HG02610 (cell line): ENCODE measurements around the gene LDAH.

Experiments
- ATAC-seq: cut with Tn5 transposase; IDR thresholded peaks from one replicate; pipeline ENCODE4 v1.9.1; 2021; ENCODE audit warnings: mild to moderate bottlenecking, moderate library complexity; ENCODE audit not compliant: unreplicated experiment

LDAH gene

DNA sequence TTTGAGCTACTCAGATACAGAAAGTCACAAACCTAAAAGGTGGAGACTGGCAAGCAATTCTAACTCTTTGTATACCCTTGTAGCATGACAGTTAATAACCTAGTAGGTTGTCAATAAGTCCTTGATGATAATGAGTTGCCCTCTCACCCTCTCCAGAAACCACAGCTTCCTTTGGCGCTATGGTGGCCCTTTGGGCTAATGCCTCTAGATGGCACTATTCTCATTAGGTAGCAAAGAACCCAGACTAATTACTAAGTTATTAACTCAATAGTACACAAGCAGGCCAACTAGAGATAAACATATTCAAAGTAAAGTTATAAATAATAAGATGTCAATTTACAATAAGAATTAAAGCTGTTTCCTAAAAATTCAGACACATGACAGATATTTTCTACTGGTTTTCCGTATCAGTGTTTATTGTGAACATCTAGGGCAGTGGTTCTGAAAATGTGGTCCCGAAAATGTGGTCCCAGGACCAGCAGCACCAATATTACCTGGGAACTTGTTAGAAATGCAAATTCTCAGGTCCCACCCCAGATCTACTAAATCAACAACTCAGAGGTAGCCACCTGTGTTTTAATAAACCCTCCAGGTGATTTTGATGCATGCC lies 41.1 kb downstream of the LDAH start:
- ATAC-seq = no peak

DNA sequence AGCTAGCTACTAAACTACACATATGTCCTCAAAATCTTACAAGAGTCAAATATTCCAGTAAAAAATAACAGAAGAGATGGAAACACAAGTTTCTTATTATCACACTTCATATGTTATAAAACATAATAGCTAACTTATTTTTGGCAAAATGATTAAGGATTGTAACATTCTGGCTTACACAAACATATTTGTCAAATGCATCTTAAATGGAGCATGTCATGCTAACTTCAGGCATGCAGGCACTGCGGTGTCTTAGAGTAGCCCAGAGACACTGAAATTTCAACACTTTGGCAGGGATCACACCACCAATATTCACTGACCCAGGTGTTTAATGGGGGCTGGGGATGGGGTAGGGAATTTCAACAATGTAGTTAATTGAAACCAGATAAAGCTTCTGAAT lies 51.6 kb downstream of the LDAH start:
- no peak for ATAC-seq

DNA sequence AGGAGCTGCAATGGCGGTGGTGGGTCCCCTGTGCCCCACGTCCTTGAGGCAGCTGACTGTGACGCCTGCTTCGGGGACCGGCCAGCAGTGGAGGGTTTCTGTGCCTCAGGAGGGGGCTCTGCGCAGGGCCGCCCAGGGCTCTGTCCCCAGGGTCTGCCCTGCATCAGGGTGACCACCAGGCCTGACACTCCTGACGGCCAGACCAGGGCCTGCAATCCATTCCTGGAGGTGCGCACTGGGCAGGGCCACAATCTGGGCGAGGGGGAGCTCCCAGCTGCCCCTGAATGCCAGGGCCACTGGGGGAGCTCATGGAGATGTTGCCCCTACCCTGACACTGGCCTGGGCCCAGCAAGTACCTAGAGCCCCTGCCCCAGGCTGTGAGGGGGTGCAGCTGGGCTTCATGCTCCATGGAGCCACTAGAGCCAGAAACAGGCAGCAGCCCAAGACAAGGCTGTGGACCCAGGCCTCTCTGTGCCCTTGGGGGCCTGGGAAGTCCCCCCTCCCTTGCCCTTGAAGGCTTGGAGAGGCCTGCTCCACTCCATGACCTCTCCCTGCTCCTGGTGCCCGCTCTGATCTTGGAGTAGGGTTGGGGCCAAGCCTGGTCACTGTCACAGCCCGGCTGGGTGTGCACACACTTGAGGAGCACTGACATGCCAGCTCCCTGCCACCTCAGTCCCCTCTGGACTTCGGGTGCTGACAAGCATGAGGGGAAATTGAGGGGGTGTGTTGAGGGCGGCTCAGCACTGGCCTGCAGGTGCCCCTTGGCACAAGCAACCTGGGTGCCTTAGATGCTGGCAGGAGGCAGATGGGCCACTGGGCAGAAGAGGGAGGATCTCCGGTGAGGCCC lies 55.9 kb downstream of the LDAH start:
- no peak for ATAC-seq

DNA sequence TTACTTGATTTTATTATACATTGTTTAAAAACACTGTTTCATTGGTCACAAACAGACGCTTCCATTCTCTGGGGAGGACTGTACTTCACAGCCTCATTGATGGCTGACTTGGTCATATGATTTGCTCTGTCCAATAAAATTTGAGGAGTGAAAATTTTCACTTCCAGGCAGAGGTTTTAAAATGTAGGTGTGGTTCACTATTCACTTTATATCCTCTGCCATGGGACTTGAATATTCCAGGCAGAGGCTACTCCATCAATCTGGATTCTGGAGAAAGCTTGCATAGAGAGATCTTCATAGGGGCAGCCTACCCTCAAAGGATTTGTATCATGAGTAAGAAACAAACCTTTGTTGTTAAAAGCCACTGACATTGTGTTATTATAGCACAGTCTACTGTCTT lies 56.7 kb downstream of the LDAH start:
- ATAC-seq = no peak

DNA sequence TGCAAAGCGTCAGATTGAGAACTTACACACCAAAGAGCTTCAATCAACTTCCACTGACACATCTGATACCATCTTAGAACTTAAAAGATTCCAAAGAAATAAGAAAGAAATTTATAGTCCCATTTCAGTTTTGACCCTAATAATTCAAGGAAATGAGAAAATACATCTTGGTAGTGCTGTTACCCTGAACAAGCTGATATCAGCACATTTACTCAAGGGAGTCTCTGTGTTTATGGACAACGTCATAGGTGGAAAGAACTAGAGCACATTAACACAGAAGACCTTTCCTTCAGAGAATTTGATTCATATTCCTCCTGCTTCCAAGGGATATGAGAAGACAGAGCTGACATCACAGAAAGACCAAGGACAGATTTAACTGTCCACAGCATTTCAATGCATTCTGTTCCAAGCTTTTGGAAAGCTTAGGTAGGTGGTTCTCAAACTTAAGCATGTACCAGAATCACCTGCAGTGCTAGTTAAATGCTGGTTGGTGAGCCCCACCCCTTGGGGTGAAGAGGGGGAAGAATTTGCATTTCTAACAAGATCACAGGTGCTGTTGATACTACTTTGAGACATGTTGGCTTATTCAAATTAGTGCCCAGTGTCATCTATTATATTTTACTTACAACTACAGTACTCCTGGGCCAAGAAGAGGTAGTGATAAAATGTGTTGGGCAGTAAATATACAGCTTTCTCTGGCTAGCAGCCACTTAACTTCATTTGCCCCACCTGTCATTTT lies 59.8 kb downstream of the LDAH start:
- no peak for ATAC-seq

DNA sequence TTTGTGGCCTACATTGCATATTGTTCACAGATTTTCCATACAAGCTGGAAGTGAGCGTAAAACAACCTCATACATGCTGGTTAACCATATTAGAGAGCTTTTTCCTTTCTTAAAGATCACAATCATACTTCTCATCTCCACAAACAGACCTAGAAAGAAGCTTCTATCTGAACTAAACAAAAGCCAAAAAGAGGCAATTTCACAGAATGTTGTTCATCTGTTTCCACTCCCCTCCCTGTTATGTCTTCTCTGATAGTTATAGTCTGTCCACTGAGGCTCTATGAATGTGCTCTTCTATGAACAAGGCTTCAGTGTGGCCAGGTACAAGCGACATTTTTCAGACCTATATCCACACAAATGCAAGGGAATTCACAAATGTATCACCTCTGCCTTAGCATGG lies 63.4 kb downstream of the LDAH start:
- no peak for ATAC-seq

DNA sequence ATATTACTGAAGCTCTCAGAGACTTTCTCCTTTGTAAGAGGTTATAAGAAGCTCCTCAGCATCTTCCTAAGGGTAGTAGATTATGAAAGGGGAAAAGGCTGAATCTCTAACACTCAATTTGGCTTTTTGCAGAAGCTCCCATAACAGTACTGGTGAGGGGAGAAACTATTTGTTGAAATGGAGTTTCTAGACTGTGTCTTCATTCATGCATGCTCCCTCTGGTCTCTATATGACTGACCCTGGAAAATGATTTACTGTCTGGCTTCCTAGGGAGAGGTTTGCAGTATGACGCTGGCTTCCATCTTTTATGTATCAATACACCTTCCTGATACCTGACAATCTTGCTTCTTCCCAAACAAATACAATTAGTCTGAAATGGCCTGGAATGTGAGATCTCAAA lies 63.9 kb downstream of the LDAH start:
- ATAC-seq = peak; percentile 77

DNA sequence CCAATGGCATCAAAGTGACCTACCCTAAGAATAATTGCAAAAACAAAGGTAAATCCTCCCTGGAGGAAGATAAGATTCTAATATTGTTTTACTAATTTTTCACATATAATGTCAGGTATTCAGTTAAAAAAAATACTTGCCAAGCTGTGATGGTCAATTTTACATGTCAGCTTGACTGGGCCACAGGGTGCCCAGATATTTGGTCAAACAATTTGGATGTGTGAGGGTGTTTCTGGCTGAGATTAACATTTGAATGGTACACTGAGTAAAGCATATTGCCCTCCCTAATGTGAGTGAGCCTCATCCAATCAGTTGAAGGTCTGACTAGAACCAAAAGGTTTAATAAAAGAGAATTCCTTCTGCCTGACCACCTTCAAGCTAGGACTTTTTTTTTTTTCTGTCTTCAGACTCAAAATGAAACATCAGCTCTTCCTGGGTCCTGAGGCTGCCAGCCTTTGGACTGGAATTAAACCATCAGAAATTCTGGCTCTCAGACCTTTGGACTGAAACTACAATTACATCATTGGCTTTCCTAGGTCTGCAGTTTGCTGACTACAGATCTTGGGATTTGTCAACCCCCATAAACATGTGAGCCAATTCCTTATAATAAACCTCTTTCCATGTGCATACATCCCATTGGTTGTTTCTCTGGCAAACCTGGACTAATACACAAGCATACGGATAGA lies 65.4 kb downstream of the LDAH start:
- no peak for ATAC-seq

DNA sequence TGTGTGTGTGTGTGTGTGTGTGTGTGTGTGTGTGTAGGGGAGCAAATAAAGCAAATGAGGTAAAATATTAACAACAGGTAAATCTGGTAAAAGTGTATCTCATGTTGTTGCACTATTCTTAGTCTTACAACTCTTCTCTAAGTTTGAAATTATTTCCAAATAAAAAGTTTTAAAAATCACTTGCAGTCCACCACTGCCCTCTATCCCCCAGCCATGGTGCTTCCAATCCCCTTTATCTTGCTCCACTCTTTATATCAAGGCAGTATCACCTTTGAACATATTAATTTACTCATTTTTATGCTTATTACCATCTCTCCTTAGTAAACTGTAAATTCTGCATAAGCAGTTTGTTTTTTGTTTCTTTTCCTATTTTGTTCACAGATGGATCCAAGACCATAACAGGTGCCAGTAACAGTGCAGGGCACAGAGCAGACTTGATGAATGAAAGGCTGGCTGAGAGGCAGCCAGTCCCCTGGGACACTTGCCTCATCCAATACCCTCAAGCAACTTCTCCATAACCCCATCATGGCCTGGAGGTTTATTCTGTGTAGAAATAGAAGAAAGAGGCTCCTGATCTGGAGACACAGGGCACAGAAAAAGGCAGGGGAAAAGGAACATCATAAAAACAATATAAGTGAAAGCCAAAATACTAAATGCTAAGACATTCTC lies 67.6 kb downstream of the LDAH start:
- no peak for ATAC-seq

DNA sequence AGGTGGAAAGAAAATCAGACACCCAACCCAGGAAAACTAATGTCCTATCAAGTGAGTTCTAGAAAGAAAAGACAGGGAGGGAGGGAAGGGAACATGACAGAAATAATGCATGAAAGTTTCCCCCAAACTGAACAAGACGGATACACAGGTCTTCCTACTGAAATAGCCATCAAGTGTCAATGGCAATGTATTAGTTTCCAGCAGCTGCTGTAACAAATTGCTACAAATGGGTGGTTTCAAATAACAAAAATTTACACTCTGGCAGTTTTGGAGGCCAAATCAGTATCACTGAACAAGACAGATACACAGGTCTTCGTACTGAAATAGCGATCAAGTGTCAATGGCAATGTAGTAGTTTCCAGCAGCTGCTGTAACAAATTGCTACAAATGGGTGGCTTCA lies 70.6 kb downstream of the LDAH start:
- no peak for ATAC-seq

DNA sequence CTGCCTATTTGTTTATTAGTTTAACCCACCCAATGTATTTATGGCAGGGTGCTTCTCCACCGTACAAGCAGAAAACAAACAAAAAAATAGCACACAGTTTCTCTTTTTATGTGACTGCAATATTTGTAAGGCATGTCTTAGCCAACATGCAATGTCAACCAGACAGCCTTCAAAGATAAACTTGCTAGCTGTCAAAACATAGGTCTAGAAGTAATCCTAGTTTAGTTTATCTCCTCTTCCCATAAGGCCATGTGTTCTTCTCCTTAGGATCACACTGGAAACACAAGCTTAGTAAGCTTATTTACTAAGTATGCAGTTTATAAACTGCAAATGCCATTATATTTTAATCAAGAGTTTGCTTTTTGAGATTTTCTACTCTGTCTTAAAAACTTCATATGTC lies 75.6 kb downstream of the LDAH start:
- no peak for ATAC-seq

DNA sequence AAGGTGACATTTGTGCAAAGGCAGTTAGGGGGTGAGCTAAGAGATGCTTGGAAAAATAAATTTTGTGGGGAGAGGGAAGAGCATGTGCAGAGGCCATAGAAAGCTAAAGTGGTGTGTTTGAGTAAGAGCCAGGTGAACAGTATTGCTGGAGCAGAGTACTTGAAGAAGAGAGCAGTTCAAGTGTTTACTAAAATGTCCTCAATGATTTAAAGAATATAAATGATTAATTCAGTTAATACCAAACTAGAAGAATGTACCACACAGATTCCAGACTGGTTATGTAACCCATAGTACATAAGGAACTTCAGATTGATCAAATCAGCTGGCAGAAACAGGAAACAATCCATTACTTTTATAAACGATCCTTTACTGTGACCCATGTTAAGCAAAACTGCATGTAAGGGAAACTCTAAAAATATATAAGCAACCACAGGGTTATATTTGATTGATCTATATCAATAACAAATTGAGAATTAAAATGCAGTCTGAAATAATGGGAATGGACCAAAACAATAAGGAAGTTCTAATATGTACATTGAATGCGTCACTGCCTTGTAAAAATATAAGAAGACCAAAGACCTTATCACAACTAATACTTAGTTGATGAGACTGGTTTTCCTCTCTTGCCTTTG lies 76.9 kb downstream of the LDAH start:
- no peak for ATAC-seq

DNA sequence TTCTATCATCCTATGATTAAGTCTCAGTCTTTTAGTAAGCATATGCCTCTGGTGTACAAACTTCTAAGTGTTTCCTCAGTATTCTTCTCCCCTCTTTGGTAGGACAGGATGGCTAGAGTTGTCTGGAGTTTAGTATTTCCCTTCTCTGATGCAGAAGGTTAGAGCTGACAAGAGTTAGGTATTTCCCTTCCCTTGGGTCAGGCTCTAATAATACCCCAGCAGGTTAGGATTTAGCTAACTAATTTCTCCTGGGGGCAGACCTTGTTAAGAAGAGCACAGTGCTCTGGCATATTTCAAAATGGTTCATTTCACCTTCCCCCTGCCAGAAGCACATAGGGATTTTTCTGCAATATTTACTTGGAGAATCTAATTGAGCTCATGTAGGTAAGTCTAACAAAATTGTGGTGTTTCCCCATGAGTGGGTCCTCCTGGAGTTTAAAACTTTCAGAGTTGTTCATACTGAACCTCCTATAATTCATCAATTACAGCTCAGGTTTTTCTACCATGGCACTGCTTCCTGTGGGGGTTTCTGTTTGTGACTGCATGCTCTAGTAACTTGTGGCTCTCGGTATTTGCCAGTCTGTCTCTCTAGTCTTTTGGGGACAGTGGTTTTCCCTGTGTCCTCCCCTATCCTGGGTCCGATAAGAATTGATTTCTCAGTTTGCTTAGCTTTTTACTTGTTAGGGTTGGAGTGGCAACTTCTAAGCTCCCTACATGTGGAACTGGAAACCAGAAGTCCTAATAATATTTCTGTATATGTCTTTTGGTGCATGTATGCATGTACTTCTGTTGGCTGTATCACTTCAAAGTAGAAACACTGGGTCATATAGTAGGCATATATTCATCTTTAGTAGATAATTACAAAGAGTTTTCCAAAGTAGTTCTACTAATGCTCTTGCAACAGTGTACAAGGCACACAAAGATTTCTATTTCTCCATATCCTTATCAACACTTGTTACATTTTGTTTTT lies 78.2 kb downstream of the LDAH start:
- peak; percentile 95 for ATAC-seq

DNA sequence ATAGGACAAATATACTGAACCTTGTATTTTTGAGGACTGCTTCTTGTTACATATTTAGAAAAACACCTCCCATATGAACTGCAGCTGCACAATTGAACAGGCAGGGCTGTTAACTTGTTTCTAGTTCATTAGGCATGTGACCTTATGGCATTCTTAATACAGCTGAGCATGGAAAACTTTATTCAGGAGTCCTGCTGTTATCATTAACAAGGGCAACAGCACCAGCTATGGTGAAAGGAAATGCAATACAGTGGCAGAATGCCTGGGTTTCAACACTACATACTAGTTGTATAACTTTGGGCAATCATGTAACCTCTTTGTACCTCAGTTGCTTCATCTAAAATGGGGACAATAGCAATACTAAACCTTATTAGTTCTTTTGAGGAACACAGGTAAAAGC lies 84.1 kb downstream of the LDAH start:
- no peak for ATAC-seq

DNA sequence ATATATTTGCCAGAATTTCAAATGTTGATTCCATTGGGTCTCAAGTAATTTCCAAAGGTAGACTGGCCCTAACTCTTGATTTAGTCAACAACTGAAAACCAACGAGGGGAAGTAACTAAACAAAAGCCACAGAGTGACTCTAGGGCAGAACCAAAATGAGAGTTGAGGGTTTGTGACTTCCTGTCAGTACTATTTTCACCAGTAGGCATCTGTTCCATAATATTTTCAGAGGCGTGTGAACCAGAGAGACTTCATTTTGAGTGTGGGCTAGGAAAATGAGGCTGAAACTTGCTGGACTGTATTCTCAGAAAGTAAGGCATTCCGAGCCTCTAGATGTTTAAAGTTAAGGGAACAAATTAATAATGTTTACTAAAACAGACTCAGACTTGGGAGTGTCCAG lies 85.4 kb downstream of the LDAH start:
- peak; percentile 92 for ATAC-seq

DNA sequence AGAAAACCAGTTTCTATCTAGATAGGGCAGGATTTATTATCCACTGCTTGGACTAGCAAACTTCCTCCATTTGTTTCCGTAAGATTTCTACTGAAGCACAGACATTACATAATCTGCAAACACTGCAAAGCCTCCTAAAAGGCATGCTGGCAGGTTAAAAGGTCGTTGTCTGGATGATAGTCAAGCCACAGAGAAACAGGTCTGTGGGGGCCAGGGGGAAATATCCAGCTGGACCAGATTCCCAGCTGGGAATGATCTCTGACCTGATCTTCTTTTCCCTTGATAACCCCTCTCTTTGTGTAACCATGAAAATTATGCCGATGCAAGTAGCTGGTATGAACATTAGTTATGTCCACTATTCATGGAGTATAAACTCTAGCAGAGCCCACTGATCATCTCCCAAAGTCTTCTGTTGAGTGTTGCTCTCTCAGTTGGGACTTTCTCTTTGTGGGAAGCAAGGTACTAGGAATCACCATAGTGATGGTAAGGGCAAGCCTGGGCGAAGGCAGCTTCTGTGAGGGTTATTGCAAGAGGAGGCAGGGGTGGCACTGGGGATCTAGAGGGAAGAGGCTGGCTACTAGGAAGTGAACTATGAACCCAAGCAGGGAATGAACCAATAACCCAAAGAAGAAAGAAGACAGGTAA lies 94.7 kb downstream of the LDAH start:
- ATAC-seq = no peak

DNA sequence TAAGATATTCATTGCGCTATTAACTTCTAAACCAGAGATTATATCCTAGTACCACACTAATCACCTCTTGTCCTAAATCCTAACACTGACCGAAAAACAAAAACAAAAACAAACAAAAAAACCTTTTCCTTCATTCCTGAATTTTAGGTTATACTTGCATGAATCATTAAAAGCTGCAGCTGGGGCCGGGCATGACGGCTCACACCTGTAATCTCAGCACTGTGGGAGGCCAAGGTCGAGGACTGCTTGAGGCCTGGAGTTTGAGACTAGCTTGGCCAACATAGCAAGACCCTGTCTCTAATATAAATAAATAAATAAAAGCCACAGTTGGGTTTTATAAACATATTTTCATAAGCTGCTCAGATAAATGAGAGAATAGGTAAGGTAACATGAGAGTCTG lies 96.0 kb downstream of the LDAH start:
- no peak for ATAC-seq

DNA sequence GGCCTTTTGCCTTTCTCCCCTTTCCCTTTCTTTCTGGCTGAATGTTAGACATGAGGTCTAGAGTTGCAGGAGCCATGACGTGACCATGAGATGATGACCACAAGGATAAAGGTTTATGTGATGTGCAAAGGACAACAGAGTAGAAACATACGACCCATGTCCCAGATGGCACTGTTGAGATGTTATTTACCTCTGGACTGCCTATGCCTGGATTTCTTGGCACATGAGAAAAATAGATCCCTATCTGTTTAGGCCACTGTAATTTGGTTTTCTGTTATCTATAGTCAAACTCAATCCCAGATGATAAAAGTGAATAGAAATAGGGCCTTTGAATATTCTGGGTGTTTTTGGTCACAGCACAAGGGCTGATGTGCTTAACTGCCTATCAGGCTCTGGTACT lies 97.1 kb downstream of the LDAH start:
- ATAC-seq = no peak
